Progenitor cell of endocrine pancreas (in vitro differentiated cells): ENCODE results near the gene IL32. TPM values are rescaled to one million over a fixed set of nuclear protein-coding genes. Genes with fewer than 3 reads are reported as not detected.

ENCODE experiments used
- DNase-seq: peaks from one replicate; pipeline ENCODE4 v3.0.0; 2021; ENCODE audit warnings: low spot score; ENCODE audit not compliant: unreplicated experiment
- H3K27ac Mint-ChIP-seq: 2 replicates; pipeline ENCODE4 v1.8.0; 2021; ENCODE audit warnings: mild to moderate bottlenecking, moderate library complexity, mixed read lengths
- H3K27me3 Mint-ChIP-seq: 2 replicates; pipeline ENCODE4 v1.8.0; 2021; ENCODE audit warnings: mixed read lengths
- H3K36me3 Mint-ChIP-seq: 2 replicates; pipeline ENCODE4 v1.8.0; 2022; ENCODE audit warnings: mixed read lengths; ENCODE audit not compliant: insufficient read depth
- H3K4me1 Mint-ChIP-seq: 2 replicates; pipeline ENCODE4 v1.8.0; 2021; ENCODE audit warnings: low read depth, mixed read lengths
- H3K4me3 Mint-ChIP-seq: 2 replicates; pipeline ENCODE4 v1.8.0; 2021; ENCODE audit warnings: low read depth, mild to moderate bottlenecking, moderate library complexity, mixed read lengths
- H3K9me3 Mint-ChIP-seq: 2 replicates; pipeline ENCODE4 v1.8.0; 2021; ENCODE audit warnings: low read depth, mixed read lengths
- total RNA-seq: library from RNA; stranded (reverse); gene quantifications from 2 replicates; pipeline ENCODE4 v1.2.1, GENCODE V29; 2021
- TF ChIP-seq, protein P1 (sequence below): fragments of 200-600 bp; sonication (generic); IDR thresholded peaks from one replicate; pipeline ENCODE4 v1.5.0; 2021; ENCODE audit warnings: antibody characterized with exemption, mild to moderate bottlenecking; ENCODE audit not compliant: unreplicated experiment

IL32 gene
- total RNA-seq, 1 donor from 2014 or later: 2.9 TPM

DNA sequence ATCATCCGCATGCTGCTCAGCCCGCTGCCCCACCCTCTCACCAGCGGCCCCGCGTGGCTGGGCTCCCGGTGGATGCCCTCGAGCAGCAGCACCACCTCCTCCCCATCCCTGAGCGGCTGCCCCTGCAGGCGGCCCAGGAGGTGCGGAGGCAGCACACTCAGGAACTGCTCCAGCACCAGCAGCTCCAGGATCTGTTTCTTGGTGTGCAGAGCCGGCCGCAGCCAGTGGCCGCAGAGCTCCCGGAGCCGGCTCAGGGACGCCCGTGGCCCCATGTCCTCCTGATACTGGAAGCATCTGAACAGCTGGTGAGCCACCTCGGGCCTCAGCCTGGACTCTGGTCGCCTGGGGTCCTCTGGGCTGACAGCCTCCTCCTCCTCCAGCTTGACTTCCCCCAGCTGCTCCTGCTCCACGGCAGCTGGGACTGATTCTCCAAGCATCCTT, 27.1 kb downstream of the IL32 start:
- TF ChIP-seq, protein P1, sequence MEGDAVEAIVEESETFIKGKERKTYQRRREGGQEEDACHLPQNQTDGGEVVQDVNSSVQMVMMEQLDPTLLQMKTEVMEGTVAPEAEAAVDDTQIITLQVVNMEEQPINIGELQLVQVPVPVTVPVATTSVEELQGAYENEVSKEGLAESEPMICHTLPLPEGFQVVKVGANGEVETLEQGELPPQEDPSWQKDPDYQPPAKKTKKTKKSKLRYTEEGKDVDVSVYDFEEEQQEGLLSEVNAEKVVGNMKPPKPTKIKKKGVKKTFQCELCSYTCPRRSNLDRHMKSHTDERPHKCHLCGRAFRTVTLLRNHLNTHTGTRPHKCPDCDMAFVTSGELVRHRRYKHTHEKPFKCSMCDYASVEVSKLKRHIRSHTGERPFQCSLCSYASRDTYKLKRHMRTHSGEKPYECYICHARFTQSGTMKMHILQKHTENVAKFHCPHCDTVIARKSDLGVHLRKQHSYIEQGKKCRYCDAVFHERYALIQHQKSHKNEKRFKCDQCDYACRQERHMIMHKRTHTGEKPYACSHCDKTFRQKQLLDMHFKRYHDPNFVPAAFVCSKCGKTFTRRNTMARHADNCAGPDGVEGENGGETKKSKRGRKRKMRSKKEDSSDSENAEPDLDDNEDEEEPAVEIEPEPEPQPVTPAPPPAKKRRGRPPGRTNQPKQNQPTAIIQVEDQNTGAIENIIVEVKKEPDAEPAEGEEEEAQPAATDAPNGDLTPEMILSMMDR: no peak
- no peak overlapping the region for H3K27ac Mint-ChIP-seq
- no peaks in the 10 kb centered on the region for H3K9me3 Mint-ChIP-seq
- no peak for DNase-seq
- H3K4me1 Mint-ChIP-seq: peaks cover 1% of the 10 kb centered on the region
- no peaks in the 10 kb centered on the region for H3K36me3 Mint-ChIP-seq
- H3K4me3 Mint-ChIP-seq: no peak overlapping the region
- H3K27me3 Mint-ChIP-seq: peaks cover 7% of the 10 kb centered on the region

DNA sequence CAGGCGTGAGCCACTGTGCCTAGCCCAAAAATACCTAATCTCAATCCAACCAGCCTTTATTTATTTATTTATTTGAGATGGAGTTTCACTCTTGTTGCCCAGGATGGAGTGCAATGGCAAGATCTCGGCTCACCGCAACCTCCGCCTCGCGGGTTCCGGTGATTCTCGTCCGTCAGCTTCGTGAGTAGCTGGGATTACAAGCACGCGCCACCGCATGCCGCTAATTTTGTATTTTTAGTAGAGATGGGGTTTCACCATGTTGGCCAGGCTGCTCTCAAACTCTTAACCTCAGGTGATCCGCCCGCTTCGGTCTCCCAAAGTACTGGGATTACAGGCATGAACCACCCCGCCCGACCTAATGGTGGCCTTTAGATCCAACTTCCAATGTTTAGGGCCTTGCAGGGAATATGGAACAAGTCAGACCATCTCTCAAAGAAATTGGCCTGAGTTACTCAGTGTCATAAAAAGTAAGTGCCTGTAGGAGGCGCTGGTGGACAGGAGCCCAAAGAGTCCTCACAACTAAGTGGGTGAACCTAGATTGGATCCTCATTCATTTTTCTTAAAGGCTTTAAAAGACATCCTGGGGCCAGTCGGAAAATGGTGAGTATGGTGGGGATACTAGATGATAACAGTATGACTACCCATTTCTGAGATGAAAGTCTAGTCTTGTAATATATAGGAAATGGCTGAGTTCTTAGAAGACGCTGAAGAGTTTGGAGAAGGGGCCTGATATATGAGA, 29.0 kb downstream of the IL32 start:
- TF ChIP-seq, protein P1: peak; percentile 44
- H3K4me1 Mint-ChIP-seq: no peaks in the 10 kb centered on the region
- no peak overlapping the region for H3K4me3 Mint-ChIP-seq
- no peak for DNase-seq
- H3K9me3 Mint-ChIP-seq: no peaks in the 10 kb centered on the region
- H3K27me3 Mint-ChIP-seq: peaks cover 25% of the 10 kb centered on the region
- H3K27ac Mint-ChIP-seq: no peak overlapping the region
- no peaks in the 10 kb centered on the region for H3K36me3 Mint-ChIP-seq

DNA sequence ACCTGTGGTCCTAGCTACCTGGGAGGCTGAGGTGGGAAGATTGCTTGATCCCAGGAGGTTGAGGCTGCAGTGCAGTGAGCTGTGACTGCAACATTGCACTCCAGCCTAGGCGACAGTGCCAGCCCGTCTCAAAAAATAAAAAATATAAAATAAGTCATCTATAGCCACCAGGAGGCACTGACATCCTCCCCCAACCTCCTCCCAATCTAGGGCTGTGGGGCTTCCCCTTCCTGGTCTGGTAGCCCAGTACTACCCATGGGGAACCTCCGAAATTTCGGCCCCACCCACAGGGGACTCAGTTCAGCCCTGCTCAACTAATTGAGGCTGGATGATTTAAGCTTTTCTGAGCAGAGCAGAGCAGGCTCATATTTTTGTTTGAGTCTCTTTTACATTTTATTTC, 30.4 kb downstream of the IL32 start:
- Mint-ChIP-seq H3K4me3 (no peak overlapping the region), H3K27ac (no peak overlapping the region), H3K27me3 (peaks cover 34% of the 10 kb centered on the region), H3K4me1 (peaks cover 1% of the 10 kb centered on the region), H3K9me3 (no peaks in the 10 kb centered on the region), H3K36me3 (no peaks in the 10 kb centered on the region)
- TF ChIP-seq, protein P1: peak; percentile 19
- no peak for DNase-seq

DNA sequence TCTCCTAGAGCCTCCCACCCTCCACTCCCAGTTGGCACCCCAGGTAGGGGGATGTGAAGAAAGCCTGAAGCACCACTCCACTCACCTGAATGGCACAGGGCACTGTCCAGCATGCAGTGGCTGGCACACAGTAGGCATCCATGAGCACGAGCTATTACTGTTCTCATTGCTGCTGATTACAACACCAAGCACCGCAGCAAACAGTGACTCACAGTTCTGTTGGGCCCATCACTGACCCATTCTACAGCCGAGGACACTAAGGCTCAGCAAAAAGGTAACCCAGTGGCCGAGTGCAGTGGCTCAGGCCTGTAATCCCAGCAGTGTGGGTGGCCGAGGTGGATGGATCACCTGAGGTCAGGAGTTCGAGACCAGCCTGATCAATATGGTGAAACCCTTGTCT, 30.9 kb downstream of the IL32 start:
- H3K9me3 Mint-ChIP-seq: no peaks in the 10 kb centered on the region
- no peak for DNase-seq
- H3K36me3 Mint-ChIP-seq: no peaks in the 10 kb centered on the region
- no peak overlapping the region for H3K4me3 Mint-ChIP-seq
- no peak overlapping the region for H3K27ac Mint-ChIP-seq
- H3K27me3 Mint-ChIP-seq: peaks cover 39% of the 10 kb centered on the region
- TF ChIP-seq, protein P1: no peak
- H3K4me1 Mint-ChIP-seq: peaks cover 1% of the 10 kb centered on the region

DNA sequence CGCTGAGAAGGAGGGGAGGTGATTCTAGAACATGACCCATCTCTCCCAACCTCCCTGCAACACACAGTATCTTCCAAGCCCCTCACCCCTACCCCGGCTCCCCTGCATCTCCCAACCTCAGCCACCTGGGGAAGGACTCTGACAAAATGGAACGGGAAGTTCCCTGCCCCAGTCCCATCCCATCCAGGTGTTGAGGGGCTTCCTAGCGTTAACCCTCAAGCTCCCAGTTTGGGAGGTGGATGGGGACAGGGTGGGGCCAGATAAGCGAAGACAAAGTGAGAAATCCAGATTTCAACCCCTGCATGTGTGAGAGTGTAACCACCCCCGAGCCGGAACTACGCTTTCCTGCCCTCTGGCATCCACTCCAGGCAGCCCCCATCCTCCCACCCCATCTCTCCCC, 31.8 kb downstream of the IL32 start:
- DNase-seq: no peak
- TF ChIP-seq, protein P1: no peak
- Mint-ChIP-seq H3K4me1 (peaks cover 1% of the 10 kb centered on the region), H3K27ac (no peak overlapping the region), H3K27me3 (peaks cover 45% of the 10 kb centered on the region), H3K36me3 (no peaks in the 10 kb centered on the region), H3K4me3 (no peak overlapping the region), H3K9me3 (no peaks in the 10 kb centered on the region)
